HTERT RPE-1 (cell line): Measurements from ENCODE around the gene ZNF121.
"Not testable (repeated sequence)": the region's sequence is repeated elsewhere in the genome, so short reads cannot be mapped to it uniquely, and the experiment has no call there.

Source experiments
- in situ Hi-C: fragments of 300-500 bp; cut with MboI; formaldehyde crosslinking; loops from 4 replicates; pipeline ENCODE4 v1.14.3; 2020; ENCODE audit warnings: low sequenced_read_pairs

Gene ZNF121

GRCh38 chr19:9584073-9584833 lies at the start of gene ZNF121:
Gene ZNF121 (minus strand): TSS chr19:9584504. CDS start chr19:9568097, 16,407 bp downstream.
- in situ Hi-C loops, result no loop called here

GRCh38 chr19:9627856-9628255 lies 43.6 kb upstream of the ZNF121 start:
- in situ Hi-C loops, result no loop called here

GRCh38 chr19:9622531-9622930 lies 38.2 kb upstream of the ZNF121 start:
- in situ Hi-C loops, result no loop called here

- in situ Hi-C loops, result no loop called here
These were observed 37.1 kb upstream of the ZNF121 start, which contains the start of gene ZNF561 for GRCh38 chr19:9621156-9622037. Gene ZNF561 (minus strand): TSS chr19:9621232. CDS start chr19:9619456, 1,776 bp downstream.

GRCh38 chr19:9620842-9621155 lies 36.5 kb upstream of the ZNF121 start:
- in situ Hi-C loops, result no loop called here

GRCh38 chr19:9615844-9616243 lies 31.5 kb upstream of the ZNF121 start:
- in situ Hi-C loops, result no loop called here

- in situ Hi-C loops, result no loop called here
These were observed 26.3 kb upstream of the ZNF121 start for GRCh38 chr19:9610484-9611113.

GRCh38 chr19:9608912-9609311 lies 24.6 kb upstream of the ZNF121 start:
- in situ Hi-C loops, result no loop called here

- in situ Hi-C loops, result no loop called here
These were observed 12.7 kb upstream of the ZNF121 start for GRCh38 chr19:9597027-9597426.

GRCh38 chr19:9586764-9587163 lies 2.5 kb upstream of the ZNF121 start:
- in situ Hi-C loops, result no loop called here

- in situ Hi-C loops, result not testable (repeated sequence)
These were observed 2.1 kb downstream of the ZNF121 start for GRCh38 chr19:9582081-9582725.

- in situ Hi-C loops, result no loop called here
These were observed 3.6 kb downstream of the ZNF121 start for GRCh38 chr19:9580728-9581127.

GRCh38 chr19:9570255-9570654 lies 14.0 kb downstream of the ZNF121 start:
- in situ Hi-C loops, result no loop called here

GRCh38 chr19:9566729-9567128 lies 17.6 kb downstream of the ZNF121 start:
- in situ Hi-C loops, result no loop called here

GRCh38 chr19:9565900-9566705 lies 18.2 kb downstream of the ZNF121 start:
- in situ Hi-C loops, result no loop called here

GRCh38 chr19:9552536-9553274 lies 31.6 kb downstream of the ZNF121 start:
- in situ Hi-C loops, result no loop called here

GRCh38 chr19:9547870-9548269 lies 36.4 kb downstream of the ZNF121 start:
- in situ Hi-C loops, result no loop called here

GRCh38 chr19:9541281-9541680 lies 43.0 kb downstream of the ZNF121 start:
- in situ Hi-C loops, result not testable (repeated sequence)

GRCh38 chr19:9539921-9540320 lies 44.4 kb downstream of the ZNF121 start:
- in situ Hi-C loops, result not testable (repeated sequence)

GRCh38 chr19:9539201-9539600 lies 45.1 kb downstream of the ZNF121 start:
- in situ Hi-C loops, result not testable (repeated sequence)
